KOPT-K1 (cell line): ENCODE results near the gene SH3RF1.
"Not testable (repeated sequence)": the region's sequence is repeated elsewhere in the genome, so short reads cannot be mapped to it uniquely, and the experiment has no call there.

Experiments
- H3K27ac ChIP-seq: fragments of 200-600 bp; sonication (generic); 2 replicates; pipeline ENCODE4 v1.5.1; 2016; ENCODE audit warnings: antibody characterized with exemption, mild to moderate bottlenecking, low read depth, low read length; ENCODE audit not compliant: poor library complexity, severe bottlenecking
- H3K36me3 ChIP-seq: fragments of 200-600 bp; sonication (generic); 2 replicates; pipeline ENCODE4 v1.5.1; 2017; ENCODE audit warnings: antibody characterized with exemption, mild to moderate bottlenecking, low read length, moderate library complexity; ENCODE audit not compliant: insufficient read depth
- H3K9me3 ChIP-seq: fragments of 200-600 bp; sonication (generic); 2 replicates; pipeline ENCODE4 v1.5.1; 2017; ENCODE audit warnings: antibody characterized with exemption, low read length, mild to moderate bottlenecking; ENCODE audit not compliant: insufficient read depth, poor library complexity, severe bottlenecking

Gene SH3RF1

DNA sequence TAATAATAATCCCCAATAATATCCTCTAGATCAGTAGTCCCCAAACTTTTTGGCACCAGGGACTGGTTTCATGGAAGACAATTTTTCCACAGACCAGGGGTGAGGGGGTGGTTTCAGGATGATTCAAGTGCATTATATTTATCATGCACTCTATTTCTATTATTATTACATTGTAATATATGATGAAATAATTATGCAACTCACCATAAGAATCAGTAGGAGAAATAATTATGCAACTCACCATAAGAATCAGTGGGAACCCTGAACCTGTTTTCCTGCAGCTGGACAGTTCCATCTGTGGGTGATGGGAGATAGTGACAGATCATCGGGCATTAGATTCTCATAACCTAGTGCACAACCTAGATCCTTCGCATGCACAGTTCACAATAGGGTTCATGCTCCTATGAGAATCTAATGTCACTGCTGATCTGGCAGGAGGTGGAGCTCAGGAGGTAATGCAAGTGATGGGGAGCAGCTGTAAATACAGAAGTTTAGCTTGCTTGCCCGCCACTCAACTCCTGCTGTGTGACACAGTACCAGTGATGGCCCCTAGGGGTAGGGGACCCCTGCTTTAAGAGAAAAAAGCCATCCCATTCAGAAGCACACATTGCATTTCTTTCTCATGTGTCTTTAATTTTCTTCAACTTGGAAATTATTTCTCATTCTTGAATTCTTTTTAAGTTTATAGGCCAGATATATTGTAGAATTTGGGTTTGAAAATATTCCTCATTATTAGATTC lies 16.0 kb upstream of the SH3RF1 start:
- Histone ChIP-seq H3K27ac (no peak overlapping the region), H3K36me3 (no peaks in the 10 kb centered on the region), H3K9me3 (no peaks in the 10 kb centered on the region)

DNA sequence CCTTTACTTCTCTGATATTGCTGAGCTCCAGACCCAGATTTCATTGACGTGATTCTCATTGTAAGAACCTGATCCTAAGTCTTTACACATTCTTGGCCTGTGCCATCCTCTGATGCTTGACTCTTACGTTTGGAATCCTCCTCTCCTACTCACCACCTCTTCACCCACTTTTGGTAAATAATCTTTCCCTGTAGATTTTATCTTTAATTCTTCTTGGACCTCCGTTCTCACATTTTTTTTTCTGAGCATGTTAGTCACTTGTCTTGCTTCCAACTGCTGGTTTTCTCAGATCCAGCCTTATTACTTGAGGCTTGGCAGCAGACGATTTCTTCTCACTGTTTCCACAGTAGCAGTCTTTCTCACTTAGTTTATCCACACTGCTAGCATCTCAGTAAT lies 12.4 kb upstream of the SH3RF1 start:
- Histone ChIP-seq H3K36me3 (no peaks in the 10 kb centered on the region), H3K9me3 (no peaks in the 10 kb centered on the region), H3K27ac (no peak overlapping the region)

DNA sequence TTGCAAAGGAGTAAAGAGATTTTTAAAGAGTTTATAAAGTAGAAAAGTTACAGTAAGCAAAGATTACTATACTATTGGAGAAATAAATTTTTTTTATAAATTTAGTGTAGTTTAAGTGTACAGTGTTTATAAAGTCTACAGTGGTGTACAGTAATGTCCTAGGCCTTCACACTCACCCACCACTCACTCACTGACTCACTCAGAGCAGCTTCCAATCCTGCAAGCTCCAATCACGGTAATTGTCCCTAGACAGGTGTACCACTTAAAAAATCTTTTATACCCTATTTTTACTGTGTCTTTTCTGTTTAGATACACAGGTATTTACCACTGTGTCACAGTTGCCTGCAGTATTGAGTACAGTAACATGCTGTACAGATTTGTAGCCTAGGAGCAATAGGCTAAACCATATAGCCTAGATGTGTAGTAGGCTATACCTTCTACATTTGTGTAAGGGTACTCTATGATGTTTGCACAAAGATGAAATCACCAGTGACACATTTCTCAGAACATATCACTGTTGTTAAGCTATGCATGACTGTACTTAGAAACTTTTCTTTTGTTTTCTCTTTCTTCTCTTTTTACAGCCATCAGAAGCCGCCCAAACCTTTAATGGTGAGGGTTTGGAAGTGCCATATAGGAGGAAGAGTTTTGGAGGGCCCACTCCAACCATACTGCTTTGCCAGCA lies 11.8 kb upstream of the SH3RF1 start:
- no peaks in the 10 kb centered on the region for H3K36me3 ChIP-seq
- H3K9me3 ChIP-seq, result no peaks in the 10 kb centered on the region
- H3K27ac ChIP-seq, result no peak overlapping the region

DNA sequence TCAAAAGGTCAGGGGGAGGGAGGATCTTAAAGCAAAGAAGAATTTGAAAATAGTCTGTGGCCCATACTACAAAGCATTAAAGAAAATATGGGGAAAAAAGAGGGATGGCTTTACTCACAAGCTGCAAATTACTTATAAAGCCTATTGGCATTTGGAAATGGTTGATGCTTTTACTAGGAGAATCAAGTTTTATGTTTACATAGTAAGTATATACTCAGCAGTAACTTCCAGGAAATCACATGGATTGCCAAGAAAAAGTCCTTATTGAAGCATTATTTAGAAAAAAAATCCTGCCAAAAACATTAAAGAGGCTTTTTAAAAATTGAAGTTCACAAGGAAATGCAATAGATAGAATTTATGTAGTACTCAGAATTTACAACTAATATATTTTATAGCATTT lies 8.4 kb upstream of the SH3RF1 start:
- Histone ChIP-seq H3K36me3 (no peaks in the 10 kb centered on the region), H3K27ac (no peak overlapping the region), H3K9me3 (no peaks in the 10 kb centered on the region)

DNA sequence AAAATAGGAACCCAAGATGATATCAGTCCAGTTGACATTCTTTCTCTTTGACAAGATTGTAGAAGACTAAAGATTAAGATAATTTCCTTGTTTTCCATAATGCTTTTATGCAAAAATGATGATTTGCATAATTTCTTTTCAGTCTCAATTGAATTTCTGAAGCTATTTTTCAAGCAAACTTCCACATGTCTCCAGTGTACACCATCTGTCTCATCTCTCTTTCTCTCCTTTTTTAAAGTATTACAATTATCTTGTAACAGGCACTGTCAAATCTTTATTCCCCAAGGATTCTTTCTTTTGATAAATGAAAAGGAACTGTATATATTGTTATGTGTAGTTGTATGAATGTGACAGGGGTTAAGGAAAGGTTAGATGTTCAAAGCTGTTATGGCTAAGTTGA lies 7.9 kb upstream of the SH3RF1 start:
- Histone ChIP-seq H3K27ac (no peak overlapping the region), H3K9me3 (no peaks in the 10 kb centered on the region), H3K36me3 (no peaks in the 10 kb centered on the region)

DNA sequence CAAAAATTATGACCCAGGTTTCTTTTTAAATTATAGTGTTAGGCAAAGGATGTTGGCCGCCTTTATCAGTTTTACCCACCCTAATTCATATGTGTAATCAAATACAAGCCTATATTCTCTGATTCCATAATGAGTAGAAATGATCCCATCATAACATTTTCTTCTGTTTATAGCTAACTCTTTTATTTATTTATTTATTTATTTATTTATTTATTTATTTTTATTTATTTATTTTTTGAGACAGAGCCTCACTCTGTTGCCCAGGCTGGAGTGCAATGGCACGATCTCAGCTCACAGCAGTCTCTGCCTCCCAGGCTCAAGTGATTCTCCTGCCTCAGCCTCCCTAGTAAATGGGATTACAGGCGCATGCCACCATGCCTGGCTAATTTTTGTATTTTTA lies 7.1 kb upstream of the SH3RF1 start:
- not testable (repeated sequence) for H3K27ac ChIP-seq, H3K36me3 ChIP-seq, H3K9me3 ChIP-seq

DNA sequence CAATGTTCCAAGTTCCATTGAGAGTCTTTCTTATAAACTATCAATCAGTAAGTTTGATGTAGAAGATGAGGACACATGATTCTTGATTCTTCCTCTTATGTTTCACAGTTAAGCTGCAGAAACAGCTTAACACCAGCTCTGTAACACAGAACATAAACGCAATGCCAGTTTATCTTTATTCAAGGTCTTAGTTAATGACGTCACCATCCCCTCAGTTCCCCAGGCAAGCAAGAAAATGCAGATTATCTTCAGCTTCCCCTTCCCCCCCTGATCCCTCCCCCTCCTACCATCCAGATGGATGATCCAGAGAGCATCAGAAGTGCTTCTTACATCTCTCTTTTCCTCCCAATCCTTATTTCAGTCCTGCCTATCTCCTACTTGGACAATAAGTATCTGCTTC lies 4.4 kb upstream of the SH3RF1 start:
- Histone ChIP-seq H3K27ac (no peak overlapping the region), H3K36me3 (no peaks in the 10 kb centered on the region), H3K9me3 (no peaks in the 10 kb centered on the region)

DNA sequence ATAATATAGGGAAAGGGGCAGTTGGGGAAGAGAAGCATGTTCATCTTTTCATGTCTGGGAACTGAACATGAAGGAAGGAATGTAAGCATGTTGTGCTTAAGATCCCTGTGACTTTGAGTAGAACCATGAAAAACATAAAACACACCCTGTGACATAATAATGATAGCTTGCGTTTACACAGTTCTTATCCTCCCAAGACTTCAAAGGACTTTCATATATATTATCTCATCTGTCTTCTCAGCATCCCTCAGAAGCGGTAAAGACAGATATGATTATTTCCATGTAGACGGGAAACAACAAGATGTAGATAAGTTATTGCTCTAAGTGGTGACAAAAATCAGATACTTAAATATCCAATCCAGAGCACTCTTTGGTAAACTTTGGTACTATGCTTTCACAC lies 3.3 kb upstream of the SH3RF1 start:
- H3K27ac ChIP-seq, result no peak overlapping the region
- H3K9me3 ChIP-seq, result no peaks in the 10 kb centered on the region
- no peaks in the 10 kb centered on the region for H3K36me3 ChIP-seq

DNA sequence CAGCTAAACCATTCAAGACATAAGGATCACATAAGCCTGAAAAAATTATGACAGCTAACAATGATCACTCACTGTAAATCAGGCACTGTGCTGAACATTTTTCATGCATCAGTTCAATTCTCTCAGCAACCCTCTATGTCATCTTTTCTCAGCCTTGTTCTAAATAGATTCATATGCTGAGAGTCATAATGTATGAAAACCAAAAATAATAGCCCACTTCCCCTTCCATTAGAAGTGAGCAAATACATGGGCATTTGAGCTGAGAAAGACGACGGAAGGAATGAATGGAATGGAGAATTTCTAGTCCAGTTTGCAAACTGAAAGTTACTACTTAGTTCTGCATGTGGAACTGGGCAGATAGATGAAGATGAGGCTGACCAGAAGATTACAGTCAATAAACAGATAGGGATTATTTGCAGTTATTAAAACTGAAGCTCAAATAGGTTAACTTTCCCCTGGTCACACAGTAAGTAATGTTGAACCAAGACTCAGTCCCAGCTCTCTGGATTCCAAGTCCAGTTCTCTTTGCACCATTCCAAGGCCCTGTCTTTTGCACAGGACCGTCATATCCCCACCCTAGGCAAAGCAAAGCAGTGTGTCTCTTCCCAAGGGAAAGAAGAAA lies 1.6 kb upstream of the SH3RF1 start:
- Histone ChIP-seq H3K36me3 (no peaks in the 10 kb centered on the region), H3K9me3 (no peaks in the 10 kb centered on the region), H3K27ac (no peak overlapping the region)

DNA sequence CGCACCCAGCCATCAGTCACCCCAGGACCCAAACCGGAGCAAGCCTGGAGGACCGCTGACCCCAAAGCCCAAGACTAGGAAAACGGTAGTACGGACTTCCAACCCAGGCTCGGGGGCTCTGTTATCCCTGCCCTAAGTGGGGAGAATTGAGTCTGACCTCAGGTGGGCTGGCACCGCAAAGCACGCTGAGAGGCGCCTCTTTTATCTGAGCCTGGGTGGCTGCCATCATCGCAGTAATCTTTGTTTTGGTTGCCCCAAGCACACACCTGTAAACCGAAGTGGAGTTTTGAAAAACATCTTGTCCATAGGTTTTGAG lies 894 bp upstream of the SH3RF1 start:
- no peaks in the 10 kb centered on the region for H3K36me3 ChIP-seq
- H3K9me3 ChIP-seq, result no peaks in the 10 kb centered on the region
- no peak overlapping the region for H3K27ac ChIP-seq

DNA sequence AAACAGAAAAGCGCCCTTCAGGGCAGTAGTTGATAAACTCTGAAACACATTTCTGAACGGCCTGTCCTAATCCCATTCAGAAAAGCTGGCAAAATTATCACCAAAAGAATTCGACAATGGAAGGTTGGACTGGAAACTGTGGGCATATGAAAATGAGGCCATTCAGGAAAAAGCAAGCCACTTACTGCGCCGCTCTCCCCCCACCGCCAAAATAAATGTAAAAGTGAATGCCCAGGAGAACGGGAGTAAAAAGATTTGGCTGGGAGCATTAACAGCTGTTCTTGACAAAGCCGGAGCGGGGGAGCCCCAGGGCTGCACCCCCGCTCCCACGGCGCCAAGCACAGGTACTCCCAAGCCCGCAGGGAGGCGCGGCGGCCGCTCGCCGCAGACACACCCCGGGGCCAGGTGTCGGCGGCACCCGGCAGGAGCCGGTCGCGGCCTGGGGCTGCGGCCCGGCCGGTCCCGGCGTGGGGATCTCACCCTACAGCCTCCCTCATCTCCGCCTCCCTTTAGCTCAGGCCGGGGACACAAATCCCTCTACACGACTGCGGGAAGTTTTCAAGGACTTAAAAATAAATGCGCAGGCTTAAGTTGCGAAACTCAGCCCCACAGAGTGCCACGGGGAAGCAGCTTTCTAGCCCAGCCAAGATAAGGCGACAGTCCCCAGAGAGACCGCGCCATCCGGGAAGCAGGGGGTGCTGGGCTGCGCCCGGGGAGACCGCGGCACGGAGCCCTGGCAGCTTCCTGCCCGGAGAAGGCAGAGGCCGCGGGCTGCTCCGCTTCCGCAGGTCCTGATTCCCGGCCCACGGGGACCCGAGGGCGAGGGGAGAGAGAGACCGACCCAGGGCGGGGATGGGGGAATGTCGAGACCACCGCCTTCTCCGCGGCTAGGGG lies 593 bp downstream of the SH3RF1 start:
- no peak overlapping the region for H3K27ac ChIP-seq
- no peaks in the 10 kb centered on the region for H3K9me3 ChIP-seq

DNA sequence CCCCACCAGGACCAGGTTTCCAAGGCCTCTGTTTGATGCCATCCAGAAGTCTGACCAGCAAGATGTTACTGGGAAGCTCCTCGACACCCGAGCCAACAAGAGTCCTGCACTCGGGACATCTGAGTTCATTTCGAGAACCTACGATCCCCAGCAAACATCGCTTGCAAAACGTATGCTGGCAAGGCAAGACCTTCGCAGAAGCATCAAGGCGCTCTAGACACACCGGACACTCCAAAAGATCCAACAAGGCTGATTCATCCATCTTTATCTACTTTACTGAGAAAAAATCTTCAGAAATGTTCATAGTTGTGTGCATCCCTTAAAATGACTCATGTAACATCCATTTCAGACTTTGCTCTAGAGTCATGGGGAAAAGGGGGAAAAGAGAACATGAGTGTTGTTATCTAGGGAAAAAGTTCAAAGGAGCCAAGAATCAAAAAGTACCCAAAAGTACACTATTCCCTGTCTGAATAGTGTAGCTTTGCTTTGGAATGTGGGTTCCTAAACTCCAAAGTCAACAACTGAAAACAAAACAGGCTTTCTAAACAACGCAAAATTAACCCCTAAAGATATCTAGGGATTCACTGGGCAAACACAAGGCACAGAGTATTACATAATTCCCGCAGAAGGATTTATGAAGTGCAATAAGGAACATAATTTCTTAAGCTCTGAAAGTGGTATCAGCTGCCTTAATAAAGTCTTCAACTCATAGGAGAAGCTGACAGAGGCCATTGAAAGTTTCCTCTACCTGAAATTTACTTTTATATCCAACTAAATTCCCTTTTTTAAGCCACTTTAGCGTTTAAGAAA lies 1.6 kb downstream of the SH3RF1 start:
- Histone ChIP-seq H3K9me3 (no peaks in the 10 kb centered on the region), H3K36me3 (no peaks in the 10 kb centered on the region), H3K27ac (no peak overlapping the region)

More for the DNA sequence above, 593 bp downstream of the SH3RF1 start:
- H3K36me3 ChIP-seq, result no peaks in the 10 kb centered on the region

DNA sequence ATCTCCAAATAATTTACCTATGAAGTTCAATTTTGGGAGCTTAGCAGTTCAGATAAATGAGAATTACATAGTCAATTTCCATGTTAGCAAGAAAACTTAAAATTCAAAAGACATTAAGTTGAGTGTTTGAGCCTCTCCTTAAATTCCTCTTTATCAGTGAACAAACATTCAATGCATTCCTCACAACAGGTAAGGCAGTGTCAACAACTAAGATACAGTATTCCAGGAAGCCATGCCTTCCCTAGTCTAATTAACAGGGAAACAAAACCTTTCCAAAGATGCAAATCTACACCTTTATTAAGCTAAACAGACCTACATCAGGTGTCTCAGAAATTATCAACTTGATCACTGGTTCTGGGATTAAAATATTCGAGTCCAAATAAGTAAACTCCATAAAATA lies 3.7 kb downstream of the SH3RF1 start:
- Histone ChIP-seq H3K27ac (no peak overlapping the region), H3K36me3 (no peaks in the 10 kb centered on the region), H3K9me3 (no peaks in the 10 kb centered on the region)

DNA sequence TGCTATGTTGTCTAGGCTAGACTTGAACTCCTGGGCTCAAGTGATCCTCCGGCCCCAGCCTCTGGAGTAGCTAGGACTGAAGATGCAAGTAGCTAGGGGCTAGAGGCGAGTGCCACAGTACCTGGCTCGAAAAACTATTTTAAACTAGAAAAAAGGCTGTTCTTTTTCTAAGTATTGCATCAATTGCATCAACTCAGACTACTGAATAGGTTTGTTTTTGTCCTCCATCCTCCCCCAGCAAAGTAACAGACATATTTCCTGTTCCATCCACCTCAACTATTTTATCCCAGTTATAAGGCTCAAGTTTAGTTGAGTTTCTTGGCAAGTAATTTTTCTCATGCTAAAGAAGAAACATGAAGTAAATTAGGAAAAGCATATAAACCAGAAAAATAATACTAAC lies 4.1 kb downstream of the SH3RF1 start:
- Histone ChIP-seq H3K27ac (no peak overlapping the region), H3K36me3 (no peaks in the 10 kb centered on the region), H3K9me3 (no peaks in the 10 kb centered on the region)
